Neuronal stem cell (in vitro differentiated cells): ENCODE results near the gene ROBO2.

Source experiments
- DNase-seq: peaks from one replicate; pipeline ENCODE4 v3.0.0-alpha.2; 2013; ENCODE audit warnings: low spot score
- H2AFZ ChIP-seq: one replicate; pipeline ENCODE4 v1.6.1; 2013; ENCODE audit warnings: mild to moderate bottlenecking, low read length, inconsistent platforms
- H2AK5ac ChIP-seq: 2 replicates; pipeline ENCODE4 v1.6.1; 2013; ENCODE audit warnings: low read depth, mild to moderate bottlenecking, inconsistent platforms, low read length, moderate library complexity, mixed read lengths
- H2BK120ac ChIP-seq: 2 replicates; pipeline ENCODE4 v1.6.1; 2013; ENCODE audit warnings: low read depth, mild to moderate bottlenecking, inconsistent platforms, low read length, moderate library complexity, mixed read lengths
- H2BK12ac ChIP-seq: one replicate; pipeline ENCODE4 v1.6.1; 2013; ENCODE audit warnings: low read length, inconsistent platforms
- H2BK15ac ChIP-seq: 2 replicates; pipeline ENCODE4 v1.6.1; 2013; ENCODE audit warnings: mild to moderate bottlenecking, low read length, inconsistent platforms, mixed read lengths
- H2BK5ac ChIP-seq: one replicate; pipeline ENCODE4 v1.6.1; 2013; ENCODE audit warnings: inconsistent platforms, mild to moderate bottlenecking, low read length, moderate library complexity
- H3K14ac ChIP-seq: one replicate; pipeline ENCODE4 v1.6.1; 2013; ENCODE audit warnings: low read length, inconsistent platforms
- H3K18ac ChIP-seq: 2 replicates; pipeline ENCODE4 v1.6.1; 2013; ENCODE audit warnings: low read length, inconsistent platforms
- H3K23ac ChIP-seq: 2 replicates; pipeline ENCODE4 v1.6.1; 2013; ENCODE audit warnings: low read depth, mild to moderate bottlenecking, mixed read lengths, low read length, inconsistent platforms; ENCODE audit not compliant: poor library complexity
- H3K27ac ChIP-seq: replicated peaks from 3 replicates; pipeline ENCODE4 v1.5.1; 2013; ENCODE audit warnings: low read length, inconsistent platforms
- H3K27me3 ChIP-seq, 3 experiments: 2 replicates each; pipeline ENCODE4 v1.6.1; 2013; ENCODE audit warnings: low read length in 3 of 3, mild to moderate bottlenecking in 2 of 3, inconsistent platforms in 1 of 3, low read depth in 1 of 3, mixed read lengths in 1 of 3, moderate library complexity in 1 of 3; ENCODE audit not compliant: control insufficient read depth in 3 of 3, insufficient read depth in 3 of 3
- H3K36me3 ChIP-seq, 2 donors: replicated peaks in 1 of 2; 2 replicates each; pipeline ENCODE4 v1.6.1; 2013; ENCODE audit warnings: low read length in 2 of 2; ENCODE audit not compliant: control insufficient read depth in 2 of 2, insufficient read depth in 2 of 2
- H3K4ac ChIP-seq: 2 replicates; pipeline ENCODE4 v1.6.1; 2013; ENCODE audit warnings: inconsistent platforms, mild to moderate bottlenecking, low read length, moderate library complexity
- H3K4me1 ChIP-seq, 2 donors: 1 replicate in 1 of 2; 2 replicates in 1 of 2; pipeline ENCODE4 v1.6.1; 2013; ENCODE audit warnings: low read length in 2 of 2, low read depth in 1 of 2; ENCODE audit not compliant: control insufficient read depth in 2 of 2, insufficient read depth in 1 of 2
- H3K4me2 ChIP-seq: one replicate; pipeline ENCODE4 v1.6.1; 2013; ENCODE audit warnings: mild to moderate bottlenecking, low read length, inconsistent platforms; ENCODE audit not compliant: insufficient read depth, poor library complexity, severe bottlenecking
- H3K4me3 ChIP-seq, 2 donors: 2 replicates each; pipeline ENCODE4 v1.5.1; 2013; ENCODE audit warnings: low read length in 2 of 2, mild to moderate bottlenecking in 2 of 2, inconsistent platforms in 1 of 2, moderate library complexity in 1 of 2
- H3K79me1 ChIP-seq: one replicate; pipeline ENCODE4 v1.6.1; 2013; ENCODE audit warnings: low read depth, mild to moderate bottlenecking, inconsistent platforms, low read length, moderate library complexity
- H3K9ac ChIP-seq: one replicate; pipeline ENCODE4 v1.6.1; 2013; ENCODE audit warnings: mild to moderate bottlenecking, low read depth, low read length, inconsistent platforms; ENCODE audit not compliant: poor library complexity
- H3K9me3 ChIP-seq, 2 donors: replicated peaks in 1 of 2; 2 replicates each; pipeline versions ENCODE3 to v1.6.1; 2013; ENCODE audit warnings: low read length in 2 of 2, mild to moderate bottlenecking in 2 of 2, inconsistent platforms in 1 of 2, low read depth in 1 of 2, mixed read lengths in 1 of 2, moderate library complexity in 1 of 2; ENCODE audit not compliant: control insufficient read depth in 2 of 2, insufficient read depth in 1 of 2
- H4K8ac ChIP-seq: one replicate; pipeline ENCODE4 v1.6.1; 2013; ENCODE audit warnings: low read depth, mild to moderate bottlenecking, inconsistent platforms, low read length, moderate library complexity
- H4K91ac ChIP-seq: one replicate; pipeline ENCODE4 v1.6.1; 2013; ENCODE audit warnings: low read length, low read depth, mild to moderate bottlenecking, inconsistent platforms; ENCODE audit not compliant: poor library complexity
- WGBS, 2 donors: extraction: QIAGEN DNeasy Blood & Tissue Kit; methylation state at CpG; one replicate each; pipeline ENCODE4 v1.1.7; 2013; ENCODE audit warnings: missing lambda C conversion rate in 2 of 2, mixed read lengths in 1 of 2; ENCODE audit not compliant: insufficient read length in 2 of 2, insufficient replicate concordance in 1 of 2; ENCODE audit errors: extremely low coverage in 2 of 2; 5-methylcytosine and 5-hydroxymethylcytosine counted together

ROBO2 gene

GRCh38 chr3:77373619-77374018 lies 333.7 kb downstream of the ROBO2 start:
- Histone ChIP-seq H2BK15ac (no peak overlapping the region), H3K4me1 (no peaks in the 10 kb centered on the region), H2BK5ac (no peak overlapping the region), H2AFZ (no peak overlapping the region), H3K14ac (no peak overlapping the region), H3K79me1 (no peaks in the 10 kb centered on the region), H3K27ac (no peak overlapping the region), H3K4ac (no peak overlapping the region), H4K8ac (no peak overlapping the region), H3K27me3 (no peaks in the 10 kb centered on the region), H2BK120ac (no peak overlapping the region), H3K4me3 (no peak overlapping the region), H2BK12ac (no peak overlapping the region), H3K18ac (no peak overlapping the region), H3K9ac (no peak overlapping the region), H3K9me3 (no peaks in the 10 kb centered on the region), H3K23ac (no peak overlapping the region), H3K4me2 (no peak overlapping the region), H4K91ac (no peak overlapping the region), H2AK5ac (no peak overlapping the region), H3K36me3 (no peaks in the 10 kb centered on the region)
- no CpG with 5 or more reads among the region's 6 CpGs for WGBS, 2 donors
- no peak for DNase-seq

GRCh38 chr3:77376511-77376910 lies 336.6 kb downstream of the ROBO2 start:
- H3K27me3 ChIP-seq, result no peaks in the 10 kb centered on the region

GRCh38 chr3:77377717-77378116 lies 337.8 kb downstream of the ROBO2 start:
- H3K9ac ChIP-seq, result no peak overlapping the region
- no peak overlapping the region for H2BK5ac ChIP-seq
- H3K79me1 ChIP-seq, result no peaks in the 10 kb centered on the region
- no peaks in the 10 kb centered on the region for H3K27me3 ChIP-seq
- no peak overlapping the region for H2AK5ac ChIP-seq
- no peak overlapping the region for H2BK120ac ChIP-seq
- no peak overlapping the region for H2BK15ac ChIP-seq
- H2BK12ac ChIP-seq, result no peak overlapping the region
- no peak overlapping the region for H3K27ac ChIP-seq
- H3K18ac ChIP-seq, result no peak overlapping the region
- WGBS, 2 donors, result no CpG with 5 or more reads among the region's 1 CpG
- H3K4ac ChIP-seq, result no peak overlapping the region
- no peak overlapping the region for H3K14ac ChIP-seq
- H3K4me1 ChIP-seq, result no peaks in the 10 kb centered on the region
- H4K91ac ChIP-seq, result no peak overlapping the region
- no peak overlapping the region for H3K23ac ChIP-seq
- no peak overlapping the region for H4K8ac ChIP-seq
- no peak overlapping the region for H3K4me3 ChIP-seq
- no peak for DNase-seq
- no peaks in the 10 kb centered on the region for H3K9me3 ChIP-seq
- no peak overlapping the region for H2AFZ ChIP-seq
- no peak overlapping the region for H3K4me2 ChIP-seq
- H3K36me3 ChIP-seq, result no peaks in the 10 kb centered on the region

More at GRCh38 chr3:77376511-77376910, 336.6 kb downstream of the ROBO2 start:
- WGBS, 2 donors, result no CpG with 5 or more reads among the region's 2 CpGs
- Histone ChIP-seq H2BK120ac (no peak overlapping the region), H3K9me3 (no peaks in the 10 kb centered on the region), H3K4me3 (no peak overlapping the region), H4K8ac (no peak overlapping the region), H3K14ac (no peak overlapping the region), H2AK5ac (no peak overlapping the region), H3K4me1 (no peaks in the 10 kb centered on the region), H2AFZ (no peak overlapping the region), H4K91ac (no peak overlapping the region), H3K23ac (no peak overlapping the region), H3K4me2 (no peak overlapping the region), H3K79me1 (no peaks in the 10 kb centered on the region), H3K18ac (no peak overlapping the region), H2BK12ac (no peak overlapping the region), H3K4ac (no peak overlapping the region), H3K36me3 (no peaks in the 10 kb centered on the region), H2BK5ac (no peak overlapping the region), H2BK15ac (no peak overlapping the region), H3K27ac (no peak overlapping the region), H3K9ac (no peak overlapping the region)
- no peak for DNase-seq

GRCh38 chr3:77380136-77380535 lies 340.2 kb downstream of the ROBO2 start:
- H2BK15ac ChIP-seq, result no peak overlapping the region

More at GRCh38 chr3:77380136-77380535, 340.2 kb downstream of the ROBO2 start:
- H3K4ac ChIP-seq, result no peak overlapping the region
- H2BK5ac ChIP-seq, result no peak overlapping the region
- no peak overlapping the region for H3K27ac ChIP-seq
- H3K18ac ChIP-seq, result no peak overlapping the region
- H3K27me3 ChIP-seq, result no peaks in the 10 kb centered on the region
- H3K79me1 ChIP-seq, result no peaks in the 10 kb centered on the region
- H3K14ac ChIP-seq, result no peak overlapping the region
- no peak overlapping the region for H2AK5ac ChIP-seq
- no peak overlapping the region for H4K8ac ChIP-seq
- no peaks in the 10 kb centered on the region for H3K9me3 ChIP-seq
- no peak overlapping the region for H3K9ac ChIP-seq
- H2BK12ac ChIP-seq, result no peak overlapping the region
- H2BK120ac ChIP-seq, result no peak overlapping the region
- H3K23ac ChIP-seq, result no peak overlapping the region
- H3K36me3 ChIP-seq, result no peaks in the 10 kb centered on the region
- no CpG with 5 or more reads among the region's 3 CpGs for WGBS, 2 donors
- H4K91ac ChIP-seq, result no peak overlapping the region
- no peak overlapping the region for H3K4me3 ChIP-seq
- DNase-seq, result no peak
- no peaks in the 10 kb centered on the region for H3K4me1 ChIP-seq
- H3K4me2 ChIP-seq, result no peak overlapping the region
- no peak overlapping the region for H2AFZ ChIP-seq
